Bone marrow (tissue), 2 donors: ENCODE measurements around the gene PPP4R1.

Source experiments
- DNase-seq, 2 donors: peaks; one replicate each; lab custom pipeline; 2025; lab: John Stamatoyannopoulos, UW

The PPP4R1 gene

DNA sequence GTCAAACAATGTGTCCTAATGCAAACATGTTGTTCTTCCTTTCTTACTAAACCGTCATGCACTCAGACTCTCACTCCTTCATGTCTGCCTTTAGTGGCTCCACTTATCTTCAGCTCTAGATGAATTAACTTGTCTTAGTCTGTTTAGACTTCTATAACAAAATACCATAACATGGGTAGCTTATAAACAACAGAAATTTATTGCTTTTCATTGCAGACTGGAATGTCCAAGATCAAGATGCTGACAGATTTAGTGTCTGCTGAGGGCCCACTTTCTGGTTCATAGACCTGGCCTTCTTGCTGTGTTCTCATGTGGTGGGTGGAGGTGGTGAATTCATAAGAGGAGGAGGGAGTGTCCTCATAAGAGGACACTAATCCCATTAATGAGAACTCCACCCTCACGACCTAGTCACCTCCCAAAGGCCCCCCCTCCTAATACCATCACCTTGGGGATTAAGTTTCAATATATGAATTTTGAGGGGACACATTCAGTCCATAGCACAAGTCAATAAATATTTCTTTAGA is 106.7 kb downstream of the PPP4R1 start:
- DNase-seq = no peak

GRCh38 chr18:9506046-9506792 is 108.1 kb downstream of the PPP4R1 start:
- DNase-seq = no peak
